HG03196 (cell line): ENCODE results near the gene CFD.

Experiments used
- ATAC-seq: cut with Tn5 transposase; IDR thresholded peaks from one replicate; pipeline ENCODE4 v1.9.1; 2021; ENCODE audit not compliant: unreplicated experiment

Gene CFD

GRCh38 chr19:903266-903797 lies 43.9 kb downstream of the CFD start:
- ATAC-seq, result no peak

DNA sequence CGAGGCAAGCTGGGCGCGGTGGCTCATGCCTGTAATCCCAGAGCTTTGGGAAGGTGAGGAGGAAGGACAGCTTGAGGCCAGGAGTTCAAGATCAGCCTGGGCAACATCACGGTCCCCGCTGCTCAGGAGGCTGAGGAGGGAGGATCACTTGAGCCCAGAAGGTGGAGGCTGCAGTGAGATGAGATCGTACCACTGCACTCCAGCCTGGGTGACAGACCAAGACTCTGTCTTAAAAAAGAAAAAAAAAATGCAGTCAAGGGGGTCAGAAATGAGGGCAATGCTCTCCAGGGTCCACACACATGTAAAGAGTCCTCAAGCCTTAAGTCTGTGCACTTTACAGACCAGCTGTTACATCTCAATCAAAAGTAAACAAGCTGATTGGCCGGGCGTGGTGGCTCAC lies 45.1 kb downstream of the CFD start:
- ATAC-seq, result no peak

DNA sequence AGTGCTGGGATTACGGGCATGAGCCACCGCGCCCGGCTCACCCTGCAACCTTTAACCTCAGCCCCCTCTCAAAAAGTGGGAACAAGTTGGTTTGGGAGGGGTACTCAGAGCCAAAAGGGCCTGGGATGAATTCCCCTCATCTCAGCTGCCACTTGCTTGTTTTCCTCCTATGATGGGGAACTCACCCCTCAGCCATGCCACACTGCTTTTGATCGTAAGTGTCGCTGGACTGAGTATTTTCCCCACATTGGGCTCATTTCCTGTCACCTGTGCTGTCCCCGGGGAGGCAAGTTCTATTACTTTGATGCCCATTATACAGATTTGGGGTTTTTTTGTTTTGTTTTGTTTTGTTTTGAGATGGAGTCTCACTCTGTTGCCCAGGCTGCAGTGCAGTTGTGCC lies 47.0 kb downstream of the CFD start:
- ATAC-seq, result no peak

DNA sequence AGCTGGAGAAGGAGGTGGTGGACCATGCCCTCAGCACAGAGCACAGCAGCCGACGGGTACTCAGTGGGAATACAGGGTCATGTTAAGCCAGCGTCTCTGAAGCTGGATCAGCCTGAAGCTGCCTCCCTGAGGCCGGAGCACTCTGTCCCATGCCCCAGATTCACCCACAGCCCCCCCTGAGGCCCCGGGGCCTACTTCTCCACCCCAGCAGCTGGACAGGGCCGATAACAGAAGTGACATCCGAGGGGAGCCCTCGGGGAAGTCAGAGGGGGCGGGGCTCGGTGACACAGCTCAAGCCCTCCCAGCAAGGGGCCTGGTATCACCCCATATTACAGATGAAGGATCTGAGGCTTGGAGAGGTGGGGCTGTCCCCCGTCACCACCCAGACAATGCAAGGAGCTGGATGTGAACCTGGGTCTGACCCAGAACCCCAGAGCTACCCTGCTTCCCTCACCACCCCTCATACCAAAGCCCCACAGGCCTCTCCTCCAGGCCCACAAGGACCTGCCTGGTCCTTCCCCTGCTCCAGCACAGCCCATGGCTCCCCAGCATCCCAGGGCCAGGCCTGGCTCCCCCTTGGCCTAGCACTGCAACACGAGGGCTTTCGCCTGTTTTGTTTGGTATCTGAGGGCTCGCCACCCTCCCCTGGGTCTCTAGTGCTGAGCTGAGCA lies 47.9 kb downstream of the CFD start:
- no peak for ATAC-seq

DNA sequence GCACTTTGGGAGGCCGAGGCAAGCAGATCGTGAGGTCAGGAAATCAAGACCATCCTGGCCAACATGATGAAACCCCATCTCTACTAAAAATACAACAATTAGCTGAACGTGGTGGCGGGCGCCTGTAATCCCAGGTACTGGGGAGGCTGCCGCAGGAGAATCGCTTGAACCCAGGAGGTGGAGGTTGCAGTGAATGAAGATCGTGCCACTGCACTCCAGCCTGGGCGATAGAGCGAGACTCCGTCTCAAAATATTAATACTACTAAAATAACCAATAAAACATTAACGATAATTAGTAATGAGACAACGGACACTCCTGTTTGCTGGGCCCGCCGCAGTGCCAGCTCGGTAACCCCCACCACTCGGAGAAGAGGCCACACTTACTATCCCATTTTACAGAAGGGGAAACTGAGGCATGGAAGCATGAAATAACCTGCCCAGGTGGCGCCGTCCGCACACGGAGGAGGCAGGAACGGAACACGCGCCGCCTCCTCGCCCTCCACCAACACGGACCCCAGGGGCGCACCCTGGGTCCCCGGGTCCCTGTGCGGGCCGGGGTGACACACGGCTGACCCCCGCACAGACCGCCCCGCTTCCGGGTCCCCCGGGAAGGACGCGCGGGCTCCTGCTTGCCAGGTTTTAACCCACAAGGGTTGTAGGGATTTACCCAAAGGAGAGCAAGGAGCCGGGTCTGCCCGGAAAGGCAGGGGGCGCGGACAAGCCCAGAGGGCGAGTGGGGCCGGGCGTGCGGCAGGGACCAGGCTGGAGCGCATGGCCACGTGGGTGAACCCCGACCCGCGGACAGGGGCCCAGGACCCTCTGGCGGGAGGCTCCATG lies 52.0 kb downstream of the CFD start:
- ATAC-seq, result no peak

- ATAC-seq, result no peak
These were observed 53.0 kb downstream of the CFD start for GRCh38 chr19:912181-913079.
